Measurements from ENCODE around the gene TMEM54.
A peak's percentile ranks its signal among the peaks of the same experiment; 100 is the strongest.

The TMEM54 gene, protein sequence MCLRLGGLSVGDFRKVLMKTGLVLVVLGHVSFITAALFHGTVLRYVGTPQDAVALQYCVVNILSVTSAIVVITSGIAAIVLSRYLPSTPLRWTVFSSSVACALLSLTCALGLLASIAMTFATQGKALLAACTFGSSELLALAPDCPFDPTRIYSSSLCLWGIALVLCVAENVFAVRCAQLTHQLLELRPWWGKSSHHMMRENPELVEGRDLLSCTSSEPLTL

DNA sequence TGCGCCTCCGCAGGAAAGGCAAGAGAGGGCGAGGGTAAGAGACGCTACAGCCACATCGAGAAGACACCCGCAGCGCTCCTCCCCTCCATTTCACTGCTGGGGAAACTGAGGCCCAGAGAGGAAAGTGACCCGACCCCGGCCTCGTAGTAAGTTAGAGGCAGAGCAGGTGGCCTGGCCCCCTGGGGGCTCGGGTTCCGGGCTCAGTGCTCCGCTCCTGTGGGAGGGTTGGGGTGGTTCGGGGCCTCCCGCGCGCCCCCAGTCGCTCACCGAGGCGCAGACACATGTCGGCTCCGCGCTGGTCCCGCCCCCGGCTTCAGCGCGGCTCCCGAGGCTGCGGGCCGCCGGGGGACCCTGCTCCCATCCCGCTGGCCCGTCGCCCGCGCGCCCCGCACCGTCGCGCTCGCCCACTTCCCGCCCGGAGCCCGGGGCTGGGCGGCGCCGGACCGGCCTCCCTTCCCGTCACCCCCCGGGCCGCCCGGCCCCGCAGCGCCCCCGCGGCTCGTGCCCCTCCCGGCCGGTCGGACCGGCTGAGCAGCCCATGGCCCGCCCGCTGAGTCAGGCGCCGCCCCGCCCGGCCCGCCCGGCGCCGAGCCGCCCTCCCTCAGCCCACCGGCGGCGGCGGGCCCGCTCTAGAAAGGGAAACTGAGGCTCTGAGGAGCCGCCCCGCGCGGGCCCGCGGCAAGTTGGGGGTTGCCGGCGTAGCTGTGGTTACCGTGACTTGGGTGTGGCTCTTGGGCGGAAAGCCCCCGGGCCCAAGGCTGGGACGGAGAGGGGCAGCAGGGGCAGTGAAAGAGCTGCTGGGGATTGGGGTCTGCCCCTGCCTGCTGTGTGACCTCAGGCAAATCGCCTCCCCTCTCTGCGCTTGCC lies at the start of gene TMEM54:
Gene TMEM54 (minus strand): TSS at position 434 of the 867 bp plus-strand sequence. CDS start 151 bp downstream, at position 283.
- TF ChIP-seq, protein P1, sequence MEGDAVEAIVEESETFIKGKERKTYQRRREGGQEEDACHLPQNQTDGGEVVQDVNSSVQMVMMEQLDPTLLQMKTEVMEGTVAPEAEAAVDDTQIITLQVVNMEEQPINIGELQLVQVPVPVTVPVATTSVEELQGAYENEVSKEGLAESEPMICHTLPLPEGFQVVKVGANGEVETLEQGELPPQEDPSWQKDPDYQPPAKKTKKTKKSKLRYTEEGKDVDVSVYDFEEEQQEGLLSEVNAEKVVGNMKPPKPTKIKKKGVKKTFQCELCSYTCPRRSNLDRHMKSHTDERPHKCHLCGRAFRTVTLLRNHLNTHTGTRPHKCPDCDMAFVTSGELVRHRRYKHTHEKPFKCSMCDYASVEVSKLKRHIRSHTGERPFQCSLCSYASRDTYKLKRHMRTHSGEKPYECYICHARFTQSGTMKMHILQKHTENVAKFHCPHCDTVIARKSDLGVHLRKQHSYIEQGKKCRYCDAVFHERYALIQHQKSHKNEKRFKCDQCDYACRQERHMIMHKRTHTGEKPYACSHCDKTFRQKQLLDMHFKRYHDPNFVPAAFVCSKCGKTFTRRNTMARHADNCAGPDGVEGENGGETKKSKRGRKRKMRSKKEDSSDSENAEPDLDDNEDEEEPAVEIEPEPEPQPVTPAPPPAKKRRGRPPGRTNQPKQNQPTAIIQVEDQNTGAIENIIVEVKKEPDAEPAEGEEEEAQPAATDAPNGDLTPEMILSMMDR (IDR thresholded peaks at IDR 0.05; ENCODE audit: low read depth, low read length) = no peak
- TF ChIP-seq, protein P2, sequence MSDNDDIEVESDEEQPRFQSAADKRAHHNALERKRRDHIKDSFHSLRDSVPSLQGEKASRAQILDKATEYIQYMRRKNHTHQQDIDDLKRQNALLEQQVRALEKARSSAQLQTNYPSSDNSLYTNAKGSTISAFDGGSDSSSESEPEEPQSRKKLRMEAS (IDR thresholded peaks at IDR 0.05; ENCODE audit: low read depth, low read length) = no peak
- TF ChIP-seq MYC (IDR thresholded peaks at IDR 0.05; ENCODE audit: low read depth, low read length) (no peak), POLR2A (IDR thresholded peaks at IDR 0.05; ENCODE audit: extremely low read depth, insufficient read length) (no peak)
- no peak within 1 kb of the TSS for H3K4me3 ChIP-seq (ENCODE audit: low read depth, low read length)
- peak; percentile 34 for DNase-seq (ENCODE audit: low read depth)

DNA sequence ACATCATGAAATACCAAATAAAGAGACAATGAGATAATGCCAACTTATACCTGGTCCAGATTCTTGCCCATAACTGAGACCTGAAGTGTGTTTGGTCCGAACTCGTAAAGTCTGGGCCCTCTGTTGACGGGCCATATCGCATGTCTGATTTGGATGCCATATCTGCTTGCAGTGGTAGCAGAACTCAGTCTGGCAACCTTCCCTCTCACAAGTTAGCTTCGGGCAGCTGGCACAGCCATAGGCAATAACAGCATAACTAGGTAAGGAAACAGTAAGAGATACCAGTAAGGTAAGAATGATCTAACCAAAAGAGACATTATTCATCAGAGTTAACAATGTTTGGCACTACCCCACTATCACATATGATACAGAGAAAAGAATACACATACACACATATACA lies 48.3 kb upstream of the TMEM54 start:
- TF ChIP-seq, protein P2 (IDR thresholded peaks at IDR 0.05; ENCODE audit: low read depth, low read length) = no peak
- TF ChIP-seq POLR2A (IDR thresholded peaks at IDR 0.05; ENCODE audit: extremely low read depth, insufficient read length) = no peak
- TF ChIP-seq MYC (IDR thresholded peaks at IDR 0.05; ENCODE audit: low read depth, low read length) = no peak
- TF ChIP-seq, protein P1 (IDR thresholded peaks at IDR 0.05; ENCODE audit: low read depth, low read length) = no peak
- no peak for DNase-seq (ENCODE audit: low read depth)
- H3K4me3 ChIP-seq (ENCODE audit: low read depth, low read length) = no peak overlapping the region

DNA sequence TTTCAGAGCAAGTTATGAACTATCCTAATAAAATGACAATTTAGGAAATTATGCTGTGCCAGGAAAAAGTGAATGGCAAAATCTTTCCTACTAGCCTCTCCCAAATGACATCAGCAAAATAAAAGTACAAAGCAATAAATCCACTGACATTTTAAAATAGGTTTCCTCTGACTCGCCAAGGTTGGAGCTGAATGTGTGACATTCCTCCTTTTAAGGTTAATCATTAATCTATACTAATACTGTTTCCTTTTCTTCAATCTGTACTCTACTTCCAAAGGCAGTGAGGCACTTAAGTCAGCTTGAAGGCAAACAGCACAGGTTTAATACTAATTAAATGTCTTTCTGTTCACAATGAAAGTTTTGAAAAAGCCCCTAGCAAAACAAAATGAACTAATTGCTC lies 47.7 kb upstream of the TMEM54 start:
- no peak overlapping the region for H3K4me3 ChIP-seq (ENCODE audit: low read depth, low read length)
- TF ChIP-seq MYC (IDR thresholded peaks at IDR 0.05; ENCODE audit: low read depth, low read length) (no peak), POLR2A (IDR thresholded peaks at IDR 0.05; ENCODE audit: extremely low read depth, insufficient read length) (no peak)
- TF ChIP-seq, protein P2 (IDR thresholded peaks at IDR 0.05; ENCODE audit: low read depth, low read length) = no peak
- TF ChIP-seq, protein P1 (IDR thresholded peaks at IDR 0.05; ENCODE audit: low read depth, low read length) = no peak
- DNase-seq (ENCODE audit: low read depth) = no peak

DNA sequence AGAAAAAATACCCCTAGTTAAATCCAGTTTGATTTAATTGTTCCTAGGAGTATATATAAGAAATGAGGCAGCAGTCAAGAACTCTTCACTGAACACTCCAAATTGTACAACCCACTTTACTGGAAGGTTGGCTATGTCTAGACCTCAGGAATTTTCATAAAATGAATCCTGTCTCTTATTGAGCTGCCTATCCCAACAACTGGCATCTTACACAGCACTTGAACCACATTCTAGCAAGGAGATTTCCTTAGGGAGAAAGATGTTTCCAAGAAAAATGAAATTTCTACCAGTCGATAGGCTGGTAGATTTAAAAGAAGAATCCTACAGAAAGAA lies 47.2 kb upstream of the TMEM54 start:
- TF ChIP-seq POLR2A (IDR thresholded peaks at IDR 0.05; ENCODE audit: extremely low read depth, insufficient read length) = no peak
- no peak for TF ChIP-seq MYC (IDR thresholded peaks at IDR 0.05; ENCODE audit: low read depth, low read length)
- TF ChIP-seq, protein P2 (IDR thresholded peaks at IDR 0.05; ENCODE audit: low read depth, low read length) = no peak
- TF ChIP-seq, protein P1 (IDR thresholded peaks at IDR 0.05; ENCODE audit: low read depth, low read length) = no peak
- DNase-seq (ENCODE audit: low read depth) = no peak
- H3K4me3 ChIP-seq (ENCODE audit: low read depth, low read length) = no peak overlapping the region

DNA sequence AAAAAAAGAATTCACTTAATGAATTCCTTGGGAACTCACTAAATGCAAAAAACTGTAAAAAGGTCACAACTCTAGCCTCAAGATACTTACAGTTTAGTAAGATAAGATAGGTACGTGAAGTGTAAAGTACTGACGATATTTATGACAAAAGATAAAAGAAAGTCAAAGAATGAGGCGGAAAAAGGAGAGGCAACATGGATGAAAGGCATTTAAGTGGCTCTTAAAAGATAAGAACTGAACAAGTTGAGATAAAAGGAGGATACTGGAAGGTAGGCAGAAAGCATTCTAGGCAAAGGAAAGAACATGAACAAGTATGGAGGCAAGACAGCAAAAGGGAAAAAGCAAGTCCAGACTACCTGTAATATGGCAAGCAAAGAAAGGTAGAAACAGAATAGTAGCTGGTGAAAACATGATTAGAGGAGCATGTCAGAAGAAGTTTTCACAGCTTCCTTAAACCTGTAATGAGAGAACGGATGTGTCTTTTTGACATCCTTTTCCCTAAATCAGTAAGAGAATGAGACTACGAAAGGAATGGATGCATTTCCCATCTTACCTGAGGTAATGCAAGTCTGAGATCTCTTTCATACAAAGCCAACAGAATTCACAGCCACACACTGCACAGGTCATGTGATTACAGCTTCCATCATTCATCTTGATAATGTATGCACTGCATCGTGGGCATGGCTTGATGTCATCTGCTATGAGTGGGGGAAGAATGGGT lies 46.6 kb upstream of the TMEM54 start:
- no peak for DNase-seq (ENCODE audit: low read depth)
- TF ChIP-seq, protein P1 (IDR thresholded peaks at IDR 0.05; ENCODE audit: low read depth, low read length) = no peak
- no peak for TF ChIP-seq MYC (IDR thresholded peaks at IDR 0.05; ENCODE audit: low read depth, low read length)
- no peak for TF ChIP-seq POLR2A (IDR thresholded peaks at IDR 0.05; ENCODE audit: extremely low read depth, insufficient read length)
- TF ChIP-seq, protein P2 (IDR thresholded peaks at IDR 0.05; ENCODE audit: low read depth, low read length) = no peak
- H3K4me3 ChIP-seq (ENCODE audit: low read depth, low read length) = no peak overlapping the region

Measured in NB4 (cell line).